Measurements from ENCODE around the gene LRP2. TPM values are rescaled to one million over a fixed set of nuclear protein-coding genes. Genes with fewer than 3 reads are reported as not detected.

LRP2 gene
- total and polyA plus RNA-seq, 8 donors = under 0.01 to 0.92 (median 0.28) TPM; not detected in 3

DNA sequence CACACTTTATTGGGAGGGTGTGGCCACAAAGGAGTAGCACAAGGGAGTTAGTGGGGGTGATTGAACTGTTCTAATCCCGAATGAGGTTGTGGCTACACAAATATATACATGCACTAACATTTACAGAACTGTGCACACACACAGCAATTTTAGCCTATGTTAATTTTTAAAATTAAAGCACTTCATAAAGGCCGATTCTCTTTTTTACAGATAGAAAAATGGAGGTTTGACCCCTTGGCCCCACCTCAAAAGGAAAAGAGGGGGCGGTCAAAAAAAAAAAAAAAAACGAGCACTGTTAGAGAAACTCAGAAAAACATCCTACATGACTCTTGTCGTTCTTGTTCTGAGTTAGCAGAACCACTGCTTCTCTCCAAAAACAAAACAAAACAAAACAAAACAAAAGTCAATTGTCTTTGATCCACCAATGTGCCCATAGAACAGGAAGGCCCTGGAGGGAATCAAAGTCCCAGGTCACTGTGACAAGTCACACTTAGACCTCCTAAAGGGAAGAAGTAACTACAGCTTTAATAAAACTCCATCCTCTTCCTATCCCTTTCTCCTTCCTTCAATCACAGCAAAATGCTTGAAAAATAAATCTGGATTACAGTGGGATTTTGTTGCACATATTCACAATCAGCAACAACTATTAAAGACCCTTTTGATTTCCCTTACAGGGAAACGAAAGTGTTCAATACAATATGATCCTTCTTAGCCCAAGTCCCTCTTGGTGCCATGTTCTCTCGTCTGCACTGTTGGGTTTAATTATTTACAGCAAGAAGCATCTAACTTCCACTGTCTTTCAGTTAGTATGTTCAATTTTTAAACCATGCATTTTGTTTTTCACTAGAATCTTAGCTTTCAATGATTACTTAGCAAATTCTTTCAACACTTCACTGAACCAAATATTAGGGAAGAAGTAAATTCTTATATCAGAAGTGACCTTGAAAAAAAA, 16.6 kb downstream of the LRP2 start:
- WGBS, 5 donors = 56 to 64% (median 60%) methylated on average over 7 of the region's 7 CpGs
- no peak for TF ChIP-seq POLR2AphosphoS5 (IDR thresholded peaks at IDR 0.05)
- TF ChIP-seq, protein P1, sequence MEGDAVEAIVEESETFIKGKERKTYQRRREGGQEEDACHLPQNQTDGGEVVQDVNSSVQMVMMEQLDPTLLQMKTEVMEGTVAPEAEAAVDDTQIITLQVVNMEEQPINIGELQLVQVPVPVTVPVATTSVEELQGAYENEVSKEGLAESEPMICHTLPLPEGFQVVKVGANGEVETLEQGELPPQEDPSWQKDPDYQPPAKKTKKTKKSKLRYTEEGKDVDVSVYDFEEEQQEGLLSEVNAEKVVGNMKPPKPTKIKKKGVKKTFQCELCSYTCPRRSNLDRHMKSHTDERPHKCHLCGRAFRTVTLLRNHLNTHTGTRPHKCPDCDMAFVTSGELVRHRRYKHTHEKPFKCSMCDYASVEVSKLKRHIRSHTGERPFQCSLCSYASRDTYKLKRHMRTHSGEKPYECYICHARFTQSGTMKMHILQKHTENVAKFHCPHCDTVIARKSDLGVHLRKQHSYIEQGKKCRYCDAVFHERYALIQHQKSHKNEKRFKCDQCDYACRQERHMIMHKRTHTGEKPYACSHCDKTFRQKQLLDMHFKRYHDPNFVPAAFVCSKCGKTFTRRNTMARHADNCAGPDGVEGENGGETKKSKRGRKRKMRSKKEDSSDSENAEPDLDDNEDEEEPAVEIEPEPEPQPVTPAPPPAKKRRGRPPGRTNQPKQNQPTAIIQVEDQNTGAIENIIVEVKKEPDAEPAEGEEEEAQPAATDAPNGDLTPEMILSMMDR (IDR thresholded peaks at IDR 0.05) = no peak
- no peak for TF ChIP-seq EP300 (IDR thresholded peaks at IDR 0.05)
- intact Hi-C loops (cut with DNase I; ENCODE audit: low total_unique reads) = no loop called here
- Histone ChIP-seq H3K27me3 (no peaks in the 10 kb centered on the region), H3K36me3 (no peaks in the 10 kb centered on the region), H3K4me1 (no peaks in the 10 kb centered on the region), H3K27ac (no peak overlapping the region), H3K9me3 (no peaks in the 10 kb centered on the region), H3K4me3 (no peak overlapping the region)
- no peak for DNase-seq

DNA sequence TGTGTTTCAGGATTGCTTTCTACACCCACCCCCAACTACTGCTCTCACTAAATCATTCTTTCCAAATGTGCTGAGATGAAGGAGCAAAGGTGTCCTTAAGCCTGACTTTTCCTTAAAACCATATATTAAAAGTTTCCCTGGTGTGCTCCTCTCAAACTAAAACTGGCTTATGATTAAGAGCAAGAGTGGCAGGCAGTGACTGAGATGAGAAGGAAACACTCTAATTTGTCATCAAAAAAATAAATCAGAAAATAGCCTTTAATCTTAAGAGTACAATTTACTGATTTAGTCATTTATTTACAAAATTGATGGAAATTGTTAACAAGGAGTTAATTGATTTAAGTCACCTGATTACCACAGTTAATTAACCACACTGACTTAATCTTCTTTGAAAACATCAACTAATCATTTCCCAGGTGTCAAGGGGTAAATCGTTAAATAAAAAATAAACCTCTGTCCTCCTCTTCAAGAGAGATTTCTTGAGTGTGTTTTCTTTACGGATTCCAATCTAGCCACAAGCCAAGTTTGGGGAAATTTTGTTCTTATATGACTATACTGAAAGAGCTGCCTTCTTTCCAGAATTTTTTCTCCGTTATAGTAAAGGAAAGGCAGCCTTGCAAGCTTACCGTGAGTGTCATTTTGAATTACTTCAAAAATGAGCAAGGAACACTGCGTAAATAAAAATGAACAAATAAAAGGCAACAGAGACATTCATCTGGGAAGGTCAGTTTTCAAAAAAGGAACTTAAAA, 17.4 kb downstream of the LRP2 start:
- H3K36me3 ChIP-seq = no peaks in the 10 kb centered on the region
- H3K27me3 ChIP-seq = no peaks in the 10 kb centered on the region
- WGBS, 5 donors = 51 to 61% (median 55%) methylated on average over 5 of the region's 5 CpGs
- H3K27ac ChIP-seq = no peak overlapping the region
- intact Hi-C loops (cut with DNase I; ENCODE audit: low total_unique reads) = no loop called here
- H3K4me1 ChIP-seq = no peaks in the 10 kb centered on the region
- no peak for TF ChIP-seq POLR2AphosphoS5 (IDR thresholded peaks at IDR 0.05)
- TF ChIP-seq POLR2A (IDR thresholded peaks at IDR 0.05) = no peak
- TF ChIP-seq, protein P1 (IDR thresholded peaks at IDR 0.05) = no peak
- no peak for TF ChIP-seq EP300 (IDR thresholded peaks at IDR 0.05)
- DNase-seq = no peak
- no peak overlapping the region for H3K4me3 ChIP-seq
- H3K9me3 ChIP-seq = no peaks in the 10 kb centered on the region

DNA sequence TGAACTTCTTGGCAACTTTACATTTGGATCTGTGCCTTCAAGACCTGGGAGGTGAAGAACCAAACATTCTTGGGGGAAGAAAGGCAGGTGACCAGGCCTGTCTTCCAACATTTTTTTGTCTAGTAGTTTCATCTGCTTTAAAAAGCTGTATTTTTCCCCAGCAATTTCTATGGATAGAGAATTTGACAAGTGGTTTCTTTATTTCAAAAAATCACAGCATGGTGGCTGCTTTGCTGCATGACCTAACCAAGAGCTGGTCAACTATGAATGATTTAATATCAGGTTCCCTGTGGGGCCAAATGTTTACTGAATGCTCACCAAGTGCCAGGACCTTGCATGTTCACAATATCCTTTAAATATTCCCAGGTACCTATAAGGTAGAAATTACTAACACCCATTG, 19.1 kb downstream of the LRP2 start:
- Histone ChIP-seq H3K4me3 (no peak overlapping the region), H3K4me1 (no peaks in the 10 kb centered on the region), H3K36me3 (no peaks in the 10 kb centered on the region), H3K27me3 (no peaks in the 10 kb centered on the region), H3K27ac (no peak overlapping the region), H3K9me3 (no peaks in the 10 kb centered on the region)
- intact Hi-C loops (cut with DNase I; ENCODE audit: low total_unique reads) = no loop called here
- DNase-seq = no peak
- TF ChIP-seq POLR2AphosphoS5 (IDR thresholded peaks at IDR 0.05) (no peak), POLR2A (IDR thresholded peaks at IDR 0.05) (no peak), EP300 (IDR thresholded peaks at IDR 0.05) (no peak)
- TF ChIP-seq, protein P1 (IDR thresholded peaks at IDR 0.05) = no peak

DNA sequence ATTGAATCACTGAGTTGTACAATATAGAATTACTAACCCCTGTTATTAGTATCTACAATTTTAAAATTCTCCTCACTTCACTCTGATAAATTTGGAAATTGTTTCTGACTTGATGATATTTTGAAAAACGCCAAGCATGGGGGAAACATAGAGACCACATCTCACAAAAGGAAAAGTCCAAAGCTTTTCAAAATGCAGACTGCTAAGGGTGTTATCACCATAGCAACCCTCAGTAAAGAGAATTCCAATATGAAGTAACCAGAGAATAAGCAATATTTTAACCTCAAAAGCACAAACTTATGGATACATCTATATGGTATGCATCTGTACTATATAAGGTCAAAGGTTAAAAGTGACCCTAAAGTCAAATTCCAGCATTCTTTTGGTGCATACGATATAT, 22.7 kb downstream of the LRP2 start:
- no peaks in the 10 kb centered on the region for H3K9me3 ChIP-seq
- no peak for DNase-seq
- no peak overlapping the region for H3K27ac ChIP-seq
- H3K4me1 ChIP-seq = no peaks in the 10 kb centered on the region
- no peaks in the 10 kb centered on the region for H3K36me3 ChIP-seq
- 76 to 89% (median 83%) methylated on average over 2 of the region's 2 CpGs for WGBS, 5 donors
- peaks cover 0 to 7% (median 0%) of the 10 kb centered on the region in 3 donors for H3K27me3 ChIP-seq
- intact Hi-C loops (cut with DNase I; ENCODE audit: low total_unique reads) = no loop called here
- no peak for TF ChIP-seq POLR2A (IDR thresholded peaks at IDR 0.05)
- no peak for TF ChIP-seq POLR2AphosphoS5 (IDR thresholded peaks at IDR 0.05)
- TF ChIP-seq EP300 (IDR thresholded peaks at IDR 0.05) = no peak
- TF ChIP-seq, protein P1 (IDR thresholded peaks at IDR 0.05) = no peak
- no peak overlapping the region for H3K4me3 ChIP-seq

All from stomach (tissue), 9 donors.